Adrenal gland (tissue), 5 donors: Measurements from ENCODE around the gene RUNDC1.

ENCODE experiments used
- POLR2A ChIP-seq, 2 donors: fragments of 450-650 bp; IDR thresholded peaks; one replicate each; pipeline ENCODE4 v1.6.1; 2017; ENCODE audit warnings: antibody characterized with exemption in 2 of 2, mild to moderate bottlenecking in 2 of 2, moderate library complexity in 1 of 2
- TF ChIP-seq, protein P1 (sequence below), 6 experiments: fragments of 450-650 bp in 4 of 6; fragments of 200-600 bp in 2 of 6; sonication (generic) in 1 of 6; IDR thresholded peaks; 1 replicate in 5 of 6; 2 replicates in 1 of 6; pipeline versions ENCODE4 v1.5.1 to v1.8.0; 2016 to 2021; ENCODE audit warnings: antibody characterized with exemption in 6 of 6, mild to moderate bottlenecking in 2 of 6, moderate library complexity in 1 of 6
- donor health status: DM: no; HTN: no; CAD: no.

DNA sequence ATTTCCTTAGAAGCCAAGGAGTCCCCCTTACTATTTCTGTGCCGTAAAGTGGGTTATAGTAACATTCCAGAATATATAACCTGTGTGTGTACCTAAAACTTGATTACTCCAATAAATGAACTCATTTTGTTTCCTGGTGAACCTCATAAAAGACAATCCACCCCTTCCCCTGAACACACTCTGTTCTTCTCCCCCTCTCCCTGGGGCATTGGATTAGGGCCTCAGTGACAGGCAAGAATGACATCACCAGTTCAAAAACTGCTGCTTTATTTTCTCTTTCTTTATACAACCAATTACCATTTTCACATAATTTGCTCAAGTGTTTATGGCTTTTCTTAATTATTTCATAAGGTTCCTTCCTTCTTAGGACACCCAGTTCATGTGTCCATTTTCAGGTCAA is 33.6 kb upstream of the RUNDC1 start:
- TF ChIP-seq, protein P1, sequence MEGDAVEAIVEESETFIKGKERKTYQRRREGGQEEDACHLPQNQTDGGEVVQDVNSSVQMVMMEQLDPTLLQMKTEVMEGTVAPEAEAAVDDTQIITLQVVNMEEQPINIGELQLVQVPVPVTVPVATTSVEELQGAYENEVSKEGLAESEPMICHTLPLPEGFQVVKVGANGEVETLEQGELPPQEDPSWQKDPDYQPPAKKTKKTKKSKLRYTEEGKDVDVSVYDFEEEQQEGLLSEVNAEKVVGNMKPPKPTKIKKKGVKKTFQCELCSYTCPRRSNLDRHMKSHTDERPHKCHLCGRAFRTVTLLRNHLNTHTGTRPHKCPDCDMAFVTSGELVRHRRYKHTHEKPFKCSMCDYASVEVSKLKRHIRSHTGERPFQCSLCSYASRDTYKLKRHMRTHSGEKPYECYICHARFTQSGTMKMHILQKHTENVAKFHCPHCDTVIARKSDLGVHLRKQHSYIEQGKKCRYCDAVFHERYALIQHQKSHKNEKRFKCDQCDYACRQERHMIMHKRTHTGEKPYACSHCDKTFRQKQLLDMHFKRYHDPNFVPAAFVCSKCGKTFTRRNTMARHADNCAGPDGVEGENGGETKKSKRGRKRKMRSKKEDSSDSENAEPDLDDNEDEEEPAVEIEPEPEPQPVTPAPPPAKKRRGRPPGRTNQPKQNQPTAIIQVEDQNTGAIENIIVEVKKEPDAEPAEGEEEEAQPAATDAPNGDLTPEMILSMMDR (IDR thresholded peaks at IDR 0.05), result no peak
- no peak for TF ChIP-seq POLR2A (IDR thresholded peaks at IDR 0.05)
